ENCODE results near the gene CBX8. TPM values are rescaled to one million over a fixed set of nuclear protein-coding genes. Genes with fewer than 3 reads are reported as not detected.

The CBX8 gene
- polyA plus RNA-seq, 3 donors, result 0.51 to 2.5 (median 2.5) TPM

GRCh38 chr17:79839356-79840268, 42.7 kb upstream of the CBX8 start, which contains the start of gene CBX4:
Gene CBX4 (minus strand): TSS chr17:79839440. CDS start chr17:79839251, 189 bp downstream.
- Histone ChIP-seq H3K79me2 (ENCODE audit: insufficient read depth, low read length) (peaks cover 41% of the 10 kb centered on the region), H3K27me3 (ENCODE audit: control insufficient read depth in 2 of 2, insufficient read depth in 2 of 2, low read length in 2 of 2) (peaks cover 27 to 44% of the 10 kb centered on the region in 2 donors), H3K27ac (ENCODE audit: low read depth in 1 of 2, low read length in 2 of 2) (peak within 1 kb of the TSS; percentile 76 to 82), H3K9ac (ENCODE audit: insufficient read depth, low read length, poor library complexity, severe bottlenecking) (peak within 1 kb of the TSS; percentile 72), H3K4me3 (replicated peaks in 1 of 3; ENCODE audit: low read depth in 2 of 3, low read length in 3 of 3) (peak within 1 kb of the TSS; percentile 91 to 95 (median 94)), H3K4me1 (ENCODE audit: control insufficient read depth in 1 of 2, insufficient read depth in 2 of 2, low read length in 2 of 2) (peaks cover 71 to 89% of the 10 kb centered on the region in 2 donors), H3K36me3 (replicated peaks in 1 of 2; ENCODE audit: control insufficient read depth in 1 of 2, insufficient read depth in 2 of 2, low read length in 2 of 2) (peaks cover 11 to 14% of the 10 kb centered on the region in 2 donors), H3K9me3 (replicated peaks in 1 of 2; ENCODE audit: control insufficient read depth in 1 of 2, insufficient read depth in 1 of 2, low read length in 2 of 2) (peaks cover 15 to 18% of the 10 kb centered on the region in 2 donors), H3K4me2 (replicated peaks; ENCODE audit: extremely low read depth, low read length, poor library complexity, severe bottlenecking) (peak within 1 kb of the TSS; percentile 92), H2AFZ (ENCODE audit: insufficient read depth, low read depth, low read length, poor library complexity, severe bottlenecking) (peak within 1 kb of the TSS; percentile 67), H4K20me1 (ENCODE audit: insufficient read depth, low read length) (peaks cover 60% of the 10 kb centered on the region)
- DNase-seq, result peak; percentile 84 to 88 (median 85)
- intact Hi-C loops (cut with micrococcal nuclease), result loop anchor here in 1 of 2 donors (2.0 kb wide), 1 partner anchor 41 kb away; no protein-coding TSS in a partner anchor
- H3K27ac Mint-ChIP-seq, result peak within 1 kb of the TSS; percentile 91 to 98 (median 95)
- H3K36me3 Mint-ChIP-seq, result peaks cover 16% of the 10 kb centered on the region in 2 donors
- H3K4me1 Mint-ChIP-seq, result peaks cover 52% of the 10 kb centered on the region
- WGBS (ENCODE audit: insufficient coverage), result 2% methylated on average over 90 of the region's 103 CpGs
- H3K27me3 Mint-ChIP-seq (ENCODE audit: low read depth in 3 of 3), result peaks cover 41 to 49% (median 42%) of the 10 kb centered on the region in 3 donors
- H3K4me3 Mint-ChIP-seq, result peak within 1 kb of the TSS; percentile 94 to 95
- peak; percentile 78 for TF ChIP-seq CTCF (IDR thresholded peaks at IDR 0.05)
- H3K9me3 Mint-ChIP-seq, result peaks cover 2 to 37% (median 16%) of the 10 kb centered on the region in 7 donors

GRCh38 chr17:79838522-79839274, 41.8 kb upstream of the CBX8 start:
- H3K9me3 Mint-ChIP-seq, result peaks cover 2 to 33% (median 16%) of the 10 kb centered on the region in 7 donors
- peaks cover 66 to 86% of the 10 kb centered on the region in 2 donors for H3K4me1 ChIP-seq (ENCODE audit: control insufficient read depth in 1 of 2, insufficient read depth in 2 of 2, low read length in 2 of 2)
- peaks cover 50% of the 10 kb centered on the region for H3K79me2 ChIP-seq (ENCODE audit: insufficient read depth, low read length)
- H4K20me1 ChIP-seq (ENCODE audit: insufficient read depth, low read length), result peaks cover 69% of the 10 kb centered on the region
- no peak for TF ChIP-seq CTCF (IDR thresholded peaks at IDR 0.05)
- DNase-seq, result peak in 1 of 3 donors; percentile 37
- peak overlapping the region; percentile 72 for H3K9ac ChIP-seq (ENCODE audit: insufficient read depth, low read length, poor library complexity, severe bottlenecking)
- peaks cover 36 to 40% (median 37%) of the 10 kb centered on the region in 3 donors for H3K27me3 Mint-ChIP-seq (ENCODE audit: low read depth in 3 of 3)
- H3K36me3 Mint-ChIP-seq, result peaks cover 20 to 21% of the 10 kb centered on the region in 2 donors
- peak overlapping the region; percentile 91 to 98 (median 95) for H3K27ac Mint-ChIP-seq
- H3K9me3 ChIP-seq (replicated peaks in 1 of 2; ENCODE audit: control insufficient read depth in 1 of 2, insufficient read depth in 1 of 2, low read length in 2 of 2), result peaks cover 15 to 18% of the 10 kb centered on the region in 2 donors
- H3K4me3 ChIP-seq (replicated peaks in 1 of 3; ENCODE audit: low read depth in 2 of 3, low read length in 3 of 3), result peak overlapping the region; percentile 91 to 95 (median 94)
- no peak overlapping the region for H2AFZ ChIP-seq (ENCODE audit: insufficient read depth, low read depth, low read length, poor library complexity, severe bottlenecking)
- peaks cover 16 to 23% of the 10 kb centered on the region in 2 donors for H3K36me3 ChIP-seq (replicated peaks in 1 of 2; ENCODE audit: control insufficient read depth in 1 of 2, insufficient read depth in 2 of 2, low read length in 2 of 2)
- peaks cover 50% of the 10 kb centered on the region for H3K4me1 Mint-ChIP-seq
- under 1% methylated on average over 24 of the region's 67 CpGs for WGBS (ENCODE audit: insufficient coverage)
- peak overlapping the region; percentile 92 for H3K4me2 ChIP-seq (replicated peaks; ENCODE audit: extremely low read depth, low read length, poor library complexity, severe bottlenecking)
- intact Hi-C loops (cut with micrococcal nuclease), result loop anchor here in 1 of 2 donors (2.0 kb wide), 1 partner anchor 40 kb away; no protein-coding TSS in a partner anchor
- H3K27me3 ChIP-seq (ENCODE audit: control insufficient read depth in 2 of 2, insufficient read depth in 2 of 2, low read length in 2 of 2), result peaks cover 23 to 36% of the 10 kb centered on the region in 2 donors
- H3K27ac ChIP-seq (ENCODE audit: low read depth in 1 of 2, low read length in 2 of 2), result peak overlapping the region; percentile 76 to 82
- H3K4me3 Mint-ChIP-seq, result peak overlapping the region; percentile 94 to 95
